IPS-20b (cell line): ENCODE data around the gene GLP2R.

ENCODE experiments used
- H3K27ac ChIP-seq: one replicate; pipeline ENCODE4 v1.5.1; 2013; ENCODE audit warnings: low read length
- H3K27me3 ChIP-seq: 2 replicates; pipeline ENCODE4 v1.6.1; 2013; ENCODE audit warnings: mild to moderate bottlenecking, low read length, inconsistent platforms; ENCODE audit not compliant: insufficient read depth
- H3K36me3 ChIP-seq: 2 replicates; pipeline ENCODE4 v1.6.1; 2013; ENCODE audit warnings: low read depth, mild to moderate bottlenecking, inconsistent platforms, low read length, moderate library complexity; ENCODE audit not compliant: insufficient read depth
- H3K4me1 ChIP-seq: 2 replicates; pipeline ENCODE4 v1.6.1; 2013; ENCODE audit warnings: mild to moderate bottlenecking, control low read depth, inconsistent platforms, low read length, moderate library complexity; ENCODE audit not compliant: insufficient read depth
- H3K4me3 ChIP-seq: 2 replicates; pipeline ENCODE4 v1.5.1; 2013; ENCODE audit warnings: mild to moderate bottlenecking, low read length, inconsistent platforms
- H3K9ac ChIP-seq: 2 replicates; pipeline ENCODE4 v1.6.1; 2013; ENCODE audit warnings: low read depth, mild to moderate bottlenecking, inconsistent platforms, low read length, moderate library complexity
- H3K9me3 ChIP-seq: 2 replicates; pipeline ENCODE4 v1.6.1; 2013; ENCODE audit warnings: mild to moderate bottlenecking, low read depth, low read length, inconsistent platforms; ENCODE audit not compliant: insufficient read depth

The GLP2R gene

GRCh38 chr17:9862220-9862619 lies 36.5 kb downstream of the GLP2R start:
- H3K4me1 ChIP-seq: no peaks in the 10 kb centered on the region
- no peaks in the 10 kb centered on the region for H3K36me3 ChIP-seq
- peaks cover 7% of the 10 kb centered on the region for H3K9me3 ChIP-seq
- no peak overlapping the region for H3K9ac ChIP-seq
- no peak overlapping the region for H3K27ac ChIP-seq
- H3K4me3 ChIP-seq: no peak overlapping the region
- no peaks in the 10 kb centered on the region for H3K27me3 ChIP-seq

DNA sequence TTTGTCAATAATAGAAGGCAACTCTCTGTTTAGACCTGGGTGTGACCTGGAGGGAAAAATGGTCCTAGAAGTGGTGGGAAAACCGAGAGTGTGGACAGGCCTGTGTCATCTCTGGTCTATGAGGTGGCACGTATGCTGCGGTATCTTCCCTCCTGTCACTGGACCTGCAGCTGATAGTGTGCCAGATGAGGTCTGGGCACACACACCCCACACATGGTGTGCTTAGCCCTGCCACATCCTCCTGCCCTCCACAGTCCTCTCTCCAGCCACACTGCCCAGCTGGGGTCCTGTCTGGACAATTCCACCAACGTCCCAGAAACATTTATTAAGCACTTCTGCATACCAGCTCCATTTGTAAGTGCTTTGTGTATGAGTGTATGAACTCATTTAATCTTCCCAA lies 37.2 kb downstream of the GLP2R start:
- no peaks in the 10 kb centered on the region for H3K4me1 ChIP-seq
- no peak overlapping the region for H3K27ac ChIP-seq
- H3K4me3 ChIP-seq: no peak overlapping the region
- no peaks in the 10 kb centered on the region for H3K36me3 ChIP-seq
- peaks cover 4% of the 10 kb centered on the region for H3K9me3 ChIP-seq
- H3K27me3 ChIP-seq: no peaks in the 10 kb centered on the region
- no peak overlapping the region for H3K9ac ChIP-seq

DNA sequence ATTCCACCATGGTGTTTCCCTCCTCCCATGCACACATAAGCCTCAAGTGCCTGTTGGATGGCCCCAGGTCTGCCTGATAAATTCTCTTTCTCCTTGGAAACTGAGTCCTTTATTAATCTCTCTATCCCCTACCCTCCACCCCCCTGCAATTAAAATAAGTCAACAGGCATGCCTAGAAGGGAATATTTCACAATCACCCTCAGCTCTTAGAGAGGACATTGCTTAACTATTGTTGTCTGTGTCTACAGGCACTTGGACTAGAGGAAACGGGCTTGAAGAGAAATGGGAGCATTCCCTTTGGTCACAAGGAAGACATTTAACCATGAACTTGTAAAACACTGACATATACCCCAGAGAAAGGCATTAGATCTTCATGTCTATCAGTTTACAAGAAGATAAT lies 39.9 kb downstream of the GLP2R start:
- H3K9me3 ChIP-seq: no peaks in the 10 kb centered on the region; the same call in 1 of the 2 replicates
- H3K27ac ChIP-seq: no peak overlapping the region
- H3K27me3 ChIP-seq: no peaks in the 10 kb centered on the region

GRCh38 chr17:9868552-9868951 lies 42.8 kb downstream of the GLP2R start:
- Histone ChIP-seq H3K27me3 (no peaks in the 10 kb centered on the region), H3K4me3 (no peak overlapping the region), H3K9ac (no peak overlapping the region), H3K9me3 (no peaks in the 10 kb centered on the region; the same call in 1 of the 2 replicates), H3K4me1 (no peaks in the 10 kb centered on the region), H3K36me3 (no peaks in the 10 kb centered on the region), H3K27ac (no peak overlapping the region)

More for the DNA sequence above, 39.9 kb downstream of the GLP2R start:
- no peak overlapping the region for H3K4me3 ChIP-seq
- H3K4me1 ChIP-seq: no peaks in the 10 kb centered on the region
- no peak overlapping the region for H3K9ac ChIP-seq
- H3K36me3 ChIP-seq: no peaks in the 10 kb centered on the region

DNA sequence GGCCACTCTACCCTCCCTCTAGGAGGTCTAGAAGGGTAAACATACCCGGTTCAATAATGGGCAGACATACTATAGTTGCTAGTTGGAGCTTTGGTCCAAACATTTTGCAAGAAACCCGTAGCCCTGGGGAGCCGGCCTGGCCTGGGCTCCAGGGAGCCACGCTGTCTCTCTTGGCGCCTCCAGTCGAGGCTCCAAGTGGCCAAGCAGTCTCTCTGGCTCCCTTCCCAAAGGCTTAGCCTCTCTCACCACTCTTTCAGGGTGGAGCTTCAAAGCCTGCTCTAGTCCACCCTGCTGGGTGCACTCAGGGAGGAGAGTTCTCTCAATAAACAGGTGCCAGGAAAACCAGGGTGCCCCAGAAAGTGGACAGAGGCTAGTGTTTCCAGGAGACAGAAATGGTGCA lies 47.1 kb downstream of the GLP2R start:
- Histone ChIP-seq H3K4me3 (no peak overlapping the region), H3K4me1 (peaks cover 4% of the 10 kb centered on the region; the same call in 1 of the 2 replicates), H3K27me3 (no peaks in the 10 kb centered on the region), H3K27ac (no peak overlapping the region), H3K9me3 (no peaks in the 10 kb centered on the region), H3K9ac (no peak overlapping the region), H3K36me3 (no peaks in the 10 kb centered on the region)

- H3K9ac ChIP-seq: no peak overlapping the region
- H3K27me3 ChIP-seq: no peaks in the 10 kb centered on the region
- peaks cover 4% of the 10 kb centered on the region; the same call in 1 of the 2 replicates for H3K4me1 ChIP-seq
- H3K9me3 ChIP-seq: no peaks in the 10 kb centered on the region
- no peak overlapping the region for H3K4me3 ChIP-seq
- H3K27ac ChIP-seq: no peak overlapping the region
- H3K36me3 ChIP-seq: no peaks in the 10 kb centered on the region
These were observed 49.0 kb downstream of the GLP2R start for GRCh38 chr17:9874722-9875121.

GRCh38 chr17:9875441-9875840 lies 49.7 kb downstream of the GLP2R start:
- Histone ChIP-seq H3K4me1 (peaks cover 4% of the 10 kb centered on the region; the same call in 1 of the 2 replicates), H3K27me3 (no peaks in the 10 kb centered on the region), H3K4me3 (no peak overlapping the region), H3K9ac (no peak overlapping the region), H3K9me3 (no peaks in the 10 kb centered on the region), H3K36me3 (no peaks in the 10 kb centered on the region), H3K27ac (no peak overlapping the region)

DNA sequence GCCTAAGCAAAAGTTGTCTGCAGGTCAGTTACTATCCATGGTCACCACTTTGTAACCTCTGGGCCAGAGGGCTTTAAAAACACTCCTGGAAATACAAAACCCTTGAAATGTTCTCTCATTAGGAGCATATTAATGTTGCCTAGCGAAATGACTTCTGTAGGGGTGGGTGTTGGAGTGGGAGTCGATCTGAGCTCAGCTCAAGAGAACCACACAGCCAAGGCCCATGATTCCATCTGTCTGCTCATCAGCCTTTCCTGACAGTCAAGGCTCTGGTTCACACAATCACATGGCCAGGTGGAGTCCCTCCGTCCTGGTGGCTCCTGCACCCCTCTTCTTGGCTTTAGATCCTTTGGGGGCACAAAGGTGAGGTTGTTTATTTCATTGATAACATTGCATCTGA lies 52.6 kb downstream of the GLP2R start:
- Histone ChIP-seq H3K27ac (no peak overlapping the region), H3K4me3 (no peak overlapping the region), H3K27me3 (no peaks in the 10 kb centered on the region), H3K9ac (no peak overlapping the region), H3K4me1 (peaks cover 4% of the 10 kb centered on the region; the same call in 1 of the 2 replicates), H3K36me3 (no peaks in the 10 kb centered on the region), H3K9me3 (peaks cover 13% of the 10 kb centered on the region; the same call in 1 of the 2 replicates)

DNA sequence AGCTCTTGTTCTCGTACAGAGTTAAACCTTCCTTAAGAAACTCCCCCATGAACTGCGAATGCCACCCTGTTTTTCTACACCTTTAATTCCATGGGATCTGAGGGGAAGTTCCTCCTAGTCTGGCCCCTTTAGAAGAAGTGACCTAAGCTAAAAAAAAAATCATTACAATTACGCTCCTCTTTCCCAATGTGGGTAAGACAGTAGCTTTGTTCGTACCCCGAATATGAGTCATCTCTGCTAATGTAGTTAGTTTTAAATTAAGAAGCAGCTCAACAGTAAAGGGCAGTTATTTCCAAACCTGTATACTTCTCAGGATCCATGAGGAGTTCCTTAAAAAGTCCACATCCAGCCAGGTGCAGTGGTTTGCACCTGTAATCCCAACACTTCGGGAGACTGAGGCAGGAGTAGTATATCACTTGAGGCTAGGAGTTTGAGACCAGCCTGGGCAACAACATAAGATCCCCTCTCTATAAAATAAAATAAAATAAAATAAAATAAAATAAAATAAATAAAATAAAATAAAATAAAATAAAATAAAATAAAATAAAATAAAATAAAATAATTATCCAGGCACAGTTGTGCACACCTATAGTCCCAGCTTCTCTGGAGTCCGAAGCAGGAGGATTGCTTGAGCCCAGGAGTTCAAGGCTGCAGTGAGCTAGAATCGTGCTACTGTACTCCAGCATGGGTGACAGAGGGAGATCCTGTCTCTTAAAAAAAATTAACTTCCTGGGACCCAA lies 53.2 kb downstream of the GLP2R start:
- peaks cover 4% of the 10 kb centered on the region; the same call in 1 of the 2 replicates for H3K4me1 ChIP-seq
- no peak overlapping the region for H3K4me3 ChIP-seq
- no peaks in the 10 kb centered on the region for H3K27me3 ChIP-seq
- no peak overlapping the region for H3K9ac ChIP-seq
- no peaks in the 10 kb centered on the region for H3K36me3 ChIP-seq
- no peak overlapping the region for H3K27ac ChIP-seq
- peaks cover 19% of the 10 kb centered on the region for H3K9me3 ChIP-seq

DNA sequence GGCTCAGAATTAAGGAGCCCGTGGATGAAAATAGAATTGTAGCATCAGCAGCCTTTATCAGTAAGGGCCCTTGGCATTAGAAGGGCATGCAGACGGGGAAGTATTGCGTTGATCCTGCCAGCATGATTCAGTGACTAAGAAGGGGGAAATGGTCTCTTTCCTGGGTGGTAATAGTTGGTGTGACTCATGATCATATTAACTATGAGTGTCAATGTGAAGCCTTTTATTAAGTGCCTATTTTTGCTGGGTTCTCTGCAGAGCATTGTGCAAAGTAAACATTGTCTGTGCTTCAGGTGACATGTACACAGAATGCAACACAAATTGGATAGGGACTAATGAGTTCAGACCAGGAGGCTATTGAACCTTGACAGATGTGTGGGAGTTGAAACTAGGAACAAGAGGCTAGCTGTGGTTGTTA lies 54.9 kb downstream of the GLP2R start:
- no peaks in the 10 kb centered on the region for H3K4me1 ChIP-seq
- no peak overlapping the region for H3K9ac ChIP-seq
- no peak overlapping the region for H3K4me3 ChIP-seq
- H3K9me3 ChIP-seq: peaks cover 25% of the 10 kb centered on the region
- H3K27me3 ChIP-seq: no peaks in the 10 kb centered on the region
- H3K27ac ChIP-seq: no peak overlapping the region
- H3K36me3 ChIP-seq: no peaks in the 10 kb centered on the region

GRCh38 chr17:9883451-9883850 lies 57.7 kb downstream of the GLP2R start:
- Histone ChIP-seq H3K27ac (no peak overlapping the region), H3K4me1 (no peaks in the 10 kb centered on the region), H3K9me3 (peaks cover 25% of the 10 kb centered on the region)

GRCh38 chr17:9886141-9886930 lies 60.6 kb downstream of the GLP2R start:
- H3K27me3 ChIP-seq: no peaks in the 10 kb centered on the region
- H3K4me3 ChIP-seq: no peak overlapping the region
- H3K4me1 ChIP-seq: no peaks in the 10 kb centered on the region
- no peaks in the 10 kb centered on the region for H3K36me3 ChIP-seq
- no peak overlapping the region for H3K9ac ChIP-seq
- H3K27ac ChIP-seq: no peak overlapping the region
- peaks cover 25% of the 10 kb centered on the region for H3K9me3 ChIP-seq

More at GRCh38 chr17:9883451-9883850, 57.7 kb downstream of the GLP2R start:
- Histone ChIP-seq H3K4me3 (no peak overlapping the region), H3K9ac (no peak overlapping the region), H3K27me3 (no peaks in the 10 kb centered on the region), H3K36me3 (no peaks in the 10 kb centered on the region)
